Neutrophil (primary cell): ENCODE results near the gene NLRP2B.

Experiments
- H3K27ac ChIP-seq: fragments of 200-600 bp; sonication (generic); 2 replicates; pipeline ENCODE4 v1.5.1; 2016; ENCODE audit warnings: mild to moderate bottlenecking, moderate library complexity
- H3K27me3 ChIP-seq: fragments of 200-600 bp; sonication (generic); 2 replicates; pipeline ENCODE4 v1.6.0; 2016; ENCODE audit warnings: mild to moderate bottlenecking
- H3K36me3 ChIP-seq: fragments of 200-600 bp; sonication (generic); 2 replicates; pipeline ENCODE4 v1.5.1; 2017
- H3K4me1 ChIP-seq, 2 experiments: fragments of 200-600 bp in 1 of 2; sonication (generic) in 1 of 2; 1 replicate in 1 of 2; 2 replicates in 1 of 2; pipeline versions ENCODE4 v1.5.1 to v1.6.1; 2013 to 2016; ENCODE audit warnings: low read depth in 1 of 2, low read length in 1 of 2, mild to moderate bottlenecking in 1 of 2, moderate library complexity in 1 of 2; ENCODE audit not compliant: control insufficient read depth in 1 of 2, insufficient read depth in 1 of 2
- H3K4me3 ChIP-seq, 2 experiments: fragments of 200-600 bp in 1 of 2; sonication (generic) in 1 of 2; 1 replicate in 1 of 2; 2 replicates in 1 of 2; pipeline ENCODE4 v1.5.1; 2013 to 2016; ENCODE audit warnings: low read depth in 1 of 2, low read length in 1 of 2, mild to moderate bottlenecking in 1 of 2, moderate library complexity in 1 of 2
- H3K9me3 ChIP-seq: fragments of 200-600 bp; sonication (generic); 2 replicates; pipeline ENCODE4 v1.5.1; 2016
- CTCF ChIP-seq: fragments of 200-600 bp; sonication (generic); IDR thresholded peaks from 2 replicates; pipeline ENCODE4 v1.5.1; 2016; ENCODE audit warnings: antibody characterized with exemption

The NLRP2B gene

GRCh38 chrX:57674861-57675260, 5.2 kb downstream of the NLRP2B start:
- TF ChIP-seq CTCF: no peak
- H3K27me3 ChIP-seq: no peaks in the 10 kb centered on the region
- no peak overlapping the region for H3K4me3 ChIP-seq
- no peaks in the 10 kb centered on the region for H3K9me3 ChIP-seq
- no peaks in the 10 kb centered on the region for H3K36me3 ChIP-seq
- no peak overlapping the region for H3K27ac ChIP-seq
- H3K4me1 ChIP-seq: no peaks in the 10 kb centered on the region

- no peak for TF ChIP-seq CTCF
- Histone ChIP-seq H3K27ac (no peak overlapping the region), H3K27me3 (no peaks in the 10 kb centered on the region), H3K4me1 (no peaks in the 10 kb centered on the region), H3K36me3 (no peaks in the 10 kb centered on the region), H3K4me3 (no peak overlapping the region), H3K9me3 (no peaks in the 10 kb centered on the region)
These were observed 10.1 kb downstream of the NLRP2B start for GRCh38 chrX:57669961-57670360.

- H3K9me3 ChIP-seq: no peaks in the 10 kb centered on the region
- H3K4me3 ChIP-seq: no peak overlapping the region
- no peaks in the 10 kb centered on the region for H3K27me3 ChIP-seq
- H3K36me3 ChIP-seq: no peaks in the 10 kb centered on the region
- no peak overlapping the region for H3K27ac ChIP-seq
- H3K4me1 ChIP-seq: no peaks in the 10 kb centered on the region
- TF ChIP-seq CTCF: no peak
These were observed 13.1 kb downstream of the NLRP2B start for GRCh38 chrX:57667010-57667409.

- H3K27me3 ChIP-seq: no peaks in the 10 kb centered on the region
- TF ChIP-seq CTCF: no peak
- H3K9me3 ChIP-seq: no peaks in the 10 kb centered on the region
- H3K27ac ChIP-seq: no peak overlapping the region
- no peaks in the 10 kb centered on the region for H3K4me1 ChIP-seq
- no peaks in the 10 kb centered on the region for H3K36me3 ChIP-seq
- no peak overlapping the region for H3K4me3 ChIP-seq
These were observed 25.0 kb downstream of the NLRP2B start for GRCh38 chrX:57655065-57655464.

GRCh38 chrX:57652705-57653104, 27.4 kb downstream of the NLRP2B start:
- no peaks in the 10 kb centered on the region for H3K4me1 ChIP-seq
- H3K4me3 ChIP-seq: no peak overlapping the region
- no peaks in the 10 kb centered on the region for H3K36me3 ChIP-seq
- no peak overlapping the region for H3K27ac ChIP-seq
- TF ChIP-seq CTCF: no peak
- no peaks in the 10 kb centered on the region for H3K27me3 ChIP-seq
- H3K9me3 ChIP-seq: no peaks in the 10 kb centered on the region
